DND-41 (cell line): Measurements from ENCODE around the gene CASTOR1.

ENCODE experiments used
- ATAC-seq: fragments of 200-7000 bp; cut with Tn5 transposase; 3 replicates; pipeline ENCODE4 v1.9.1; 2021; ENCODE audit warnings: low read depth; ENCODE audit not compliant: insufficient read depth
- DNase-seq: peaks from one replicate; pipeline ENCODE4 v3.0.0-alpha.2; 2020
- H2AFZ ChIP-seq: 2 replicates; pipeline ENCODE4 v1.6.0; 2012; ENCODE audit warnings: low read depth, low read length
- H3K27ac ChIP-seq: 2 replicates; pipeline ENCODE4 v1.5.1; 2012; ENCODE audit warnings: low read length, inconsistent platforms
- H3K27me3 ChIP-seq: fragments of 200-600 bp; sonication (generic); 2 replicates; pipeline ENCODE4 v1.6.0; 2012; ENCODE audit warnings: low read length, mild to moderate bottlenecking, inconsistent platforms; ENCODE audit not compliant: insufficient read depth, poor library complexity
- H3K36me3 ChIP-seq: 2 replicates; pipeline ENCODE4 v1.5.1; 2012; ENCODE audit warnings: low read length, inconsistent platforms; ENCODE audit not compliant: insufficient read depth
- H3K4me1 ChIP-seq: 2 replicates; pipeline ENCODE4 v1.5.1; 2012; ENCODE audit warnings: mild to moderate bottlenecking, low read length; ENCODE audit not compliant: insufficient read depth
- H3K4me2 ChIP-seq: 2 replicates; pipeline ENCODE4 v1.6.0; 2012; ENCODE audit warnings: mild to moderate bottlenecking, moderate library complexity, low read length, inconsistent platforms; ENCODE audit not compliant: insufficient read depth
- H3K4me3 ChIP-seq, 2 experiments: fragments of 200-600 bp in 1 of 2; shearing (Covaris generic) in 1 of 2; 2 replicates each; pipeline ENCODE4 v1.5.1; 2012 to 2016; ENCODE audit warnings: inconsistent platforms in 2 of 2, low read length in 2 of 2, mild to moderate bottlenecking in 2 of 2, low read depth in 1 of 2, moderate library complexity in 1 of 2
- H3K79me2 ChIP-seq: 2 replicates; pipeline ENCODE4 v1.6.0; 2012; ENCODE audit warnings: low read length, inconsistent platforms; ENCODE audit not compliant: insufficient read depth
- H3K9ac ChIP-seq: 2 replicates; pipeline ENCODE4 v1.6.0; 2012; ENCODE audit warnings: low read depth, mild to moderate bottlenecking, inconsistent platforms, low read length, moderate library complexity
- H3K9me3 ChIP-seq: 2 replicates; pipeline ENCODE4 v1.5.1; 2012; ENCODE audit warnings: low read length, moderate library complexity, mild to moderate bottlenecking, inconsistent platforms; ENCODE audit not compliant: insufficient read depth, severe bottlenecking
- H4K20me1 ChIP-seq: 2 replicates; pipeline ENCODE4 v1.6.0; 2012; ENCODE audit warnings: low read length; ENCODE audit not compliant: insufficient read depth
- CTCF ChIP-seq: IDR thresholded peaks from 2 replicates; pipeline ENCODE4 v1.5.1; 2012; ENCODE audit warnings: borderline replicate concordance, low read length, moderate library complexity, mild to moderate bottlenecking; ENCODE audit not compliant: poor library complexity, severe bottlenecking; ENCODE audit errors: extremely low read depth
- EZH2 ChIP-seq: IDR thresholded peaks from 3 replicates; pipeline ENCODE4 v1.6.1; 2012; ENCODE audit warnings: borderline replicate concordance, low read depth, mild to moderate bottlenecking, moderate library complexity, low read length, inconsistent platforms; ENCODE audit not compliant: severe bottlenecking

Gene CASTOR1

GRCh38 chr22:30326255-30326705 lies 37.0 kb upstream of the CASTOR1 start:
- Histone ChIP-seq H3K9me3 (no peaks in the 10 kb centered on the region), H3K4me1 (peaks cover 60% of the 10 kb centered on the region), H4K20me1 (peaks cover 30% of the 10 kb centered on the region), H3K4me3 (peak overlapping the region; percentile 85 to 94; a peak in 3 of 4 replicates), H3K36me3 (peaks cover 42% of the 10 kb centered on the region), H3K27ac (peak overlapping the region; percentile 74), H2AFZ (peak overlapping the region; percentile 69), H3K79me2 (peaks cover 54% of the 10 kb centered on the region), H3K4me2 (peak overlapping the region; percentile 98), H3K9ac (peak overlapping the region; percentile 86), H3K27me3 (no peaks in the 10 kb centered on the region)
- DNase-seq = peak; percentile 51
- TF ChIP-seq EZH2 (no peak), CTCF (no peak)
- ATAC-seq = peak; percentile 28

DNA sequence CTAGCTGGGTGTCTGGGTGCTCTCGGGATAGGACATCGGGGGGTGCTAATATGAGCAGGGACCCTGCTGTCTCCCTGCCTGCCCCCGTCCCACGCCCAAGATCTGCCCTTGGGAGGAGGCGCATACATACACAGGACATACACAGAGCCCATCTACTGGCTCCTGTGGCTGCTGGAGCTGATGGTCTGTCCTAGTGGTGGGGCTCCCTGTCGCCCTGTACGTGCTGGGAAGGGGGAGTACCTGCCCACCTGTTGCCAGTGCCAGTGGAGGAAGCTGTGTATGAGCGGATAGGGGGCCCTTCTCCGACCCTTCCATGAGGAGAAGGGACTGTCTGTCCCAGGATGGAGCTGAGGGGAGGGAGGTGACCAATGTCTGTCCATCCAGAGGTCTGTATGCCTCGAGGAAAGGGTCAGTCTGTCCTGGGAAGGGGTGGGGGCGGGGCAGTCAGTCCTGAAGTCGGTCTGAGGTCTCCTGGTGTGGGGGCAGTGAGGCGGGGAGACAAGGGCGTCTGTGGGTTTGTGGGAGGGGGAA lies 36.5 kb upstream of the CASTOR1 start:
- Histone ChIP-seq H3K9ac (peak overlapping the region; percentile 86), H2AFZ (no peak overlapping the region), H3K36me3 (peaks cover 44% of the 10 kb centered on the region), H3K4me3 (peak overlapping the region; percentile 85 to 94; a peak in 3 of 4 replicates), H3K4me2 (peak overlapping the region; percentile 98), H3K27me3 (no peaks in the 10 kb centered on the region), H4K20me1 (peaks cover 35% of the 10 kb centered on the region), H3K9me3 (no peaks in the 10 kb centered on the region), H3K79me2 (peaks cover 59% of the 10 kb centered on the region), H3K27ac (peak overlapping the region; percentile 74), H3K4me1 (peaks cover 65% of the 10 kb centered on the region)
- no peak for DNase-seq
- TF ChIP-seq EZH2 = no peak
- no peak for TF ChIP-seq CTCF
- no peak for ATAC-seq

GRCh38 chr22:30325065-30325720 lies 35.9 kb upstream of the CASTOR1 start:
- H3K36me3 ChIP-seq = peaks cover 45% of the 10 kb centered on the region
- H3K27me3 ChIP-seq = no peaks in the 10 kb centered on the region
- ATAC-seq (no peak), DNase-seq (no peak)
- H3K4me1 ChIP-seq = peaks cover 70% of the 10 kb centered on the region
- H3K9me3 ChIP-seq = no peaks in the 10 kb centered on the region
- peak overlapping the region; percentile 86 for H3K9ac ChIP-seq
- H3K79me2 ChIP-seq = peaks cover 65% of the 10 kb centered on the region
- H3K4me2 ChIP-seq = peak overlapping the region; percentile 98
- H3K27ac ChIP-seq = peak overlapping the region; percentile 74
- peaks cover 40% of the 10 kb centered on the region for H4K20me1 ChIP-seq
- no peak overlapping the region for H2AFZ ChIP-seq
- peak overlapping the region; percentile 85 to 94; a peak in 3 of 4 replicates for H3K4me3 ChIP-seq
- TF ChIP-seq EZH2 = no peak
- TF ChIP-seq CTCF = no peak
